Measurements from ENCODE around the gene IRAK1. TPM values are rescaled to one million over a fixed set of nuclear protein-coding genes. Genes with fewer than 3 reads are reported as not detected.

Gene IRAK1
- total RNA-seq, 1 donor from 2014 or later = 73.1 TPM

- Histone ChIP-seq H3K36me3 (no peaks in the 10 kb centered on the region), H3K4me3 (no peak overlapping the region), H3K27me3 (ENCODE audit: low read depth) (no peaks in the 10 kb centered on the region), H3K4me1 (peaks cover 16% of the 10 kb centered on the region), H3K9me3 (no peaks in the 10 kb centered on the region), H3K27ac (peak overlapping the region; percentile 99)
- DNase-seq = no peak
- ATAC-seq = no peak
- intact Hi-C loops (cut with DNase I) = no loop called here
- no peak for TF ChIP-seq CTCF (IDR thresholded peaks at IDR 0.05)
Measured at GRCh38 chrX:153974726-153975286, 44.9 kb downstream of the IRAK1 start.

- no peak for TF ChIP-seq CTCF (IDR thresholded peaks at IDR 0.05)
- peak overlapping the region; percentile 74 for H3K4me3 ChIP-seq
- no peak for ATAC-seq
Measured at GRCh38 chrX:153974003-153974725, 45.5 kb downstream of the IRAK1 start.

GRCh38 chrX:153973127-153974002 is 46.3 kb downstream of the IRAK1 start:
- no peak for ATAC-seq
- Histone ChIP-seq H3K36me3 (no peaks in the 10 kb centered on the region), H3K9me3 (no peaks in the 10 kb centered on the region), H3K27ac (peak overlapping the region; percentile 99), H3K27me3 (ENCODE audit: low read depth) (no peaks in the 10 kb centered on the region), H3K4me3 (peak overlapping the region; percentile 74), H3K4me1 (peaks cover 27% of the 10 kb centered on the region)
- no peak for TF ChIP-seq CTCF (IDR thresholded peaks at IDR 0.05)
- intact Hi-C loops (cut with DNase I) = no loop called here
- DNase-seq = no peak

More at GRCh38 chrX:153974003-153974725, 45.5 kb downstream of the IRAK1 start:
- DNase-seq = no peak
- intact Hi-C loops (cut with DNase I) = no loop called here
- Histone ChIP-seq H3K27me3 (ENCODE audit: low read depth) (no peaks in the 10 kb centered on the region), H3K9me3 (no peaks in the 10 kb centered on the region), H3K36me3 (no peaks in the 10 kb centered on the region), H3K4me1 (peaks cover 19% of the 10 kb centered on the region), H3K27ac (peak overlapping the region; percentile 99)

- ATAC-seq (peak; percentile 74 to 81), DNase-seq (peak; percentile 89)
- peak within 1 kb of the TSS; percentile 99 for H3K27ac ChIP-seq
- peak within 1 kb of the TSS; percentile 74 for H3K4me3 ChIP-seq
- no peaks in the 10 kb centered on the region for H3K36me3 ChIP-seq
- no peaks in the 10 kb centered on the region for H3K9me3 ChIP-seq
- peaks cover 34% of the 10 kb centered on the region for H3K4me1 ChIP-seq
- TF ChIP-seq CTCF (IDR thresholded peaks at IDR 0.05) = no peak
- intact Hi-C loops (cut with DNase I) = no loop called here
- H3K27me3 ChIP-seq (ENCODE audit: low read depth) = no peaks in the 10 kb centered on the region
Measured at GRCh38 chrX:153972368-153973126, 47.2 kb downstream of the IRAK1 start, which contains the start of gene TMEM187. Gene TMEM187 (plus strand): TSS chrX:153972754. CDS start chrX:153982063, 9,309 bp downstream.
